ENCODE measurements around the gene BOD1.
A peak's percentile ranks its signal among the peaks of the same experiment; 100 is the strongest.

BOD1 gene

GRCh38 chr5:173616577-173617118 is at the start of gene BOD1:
Gene BOD1, minus strand, starts transcription at chr5:173616650. Its CDS starts 214 bp downstream, at chr5:173616436.
- peak within 1 kb of the TSS; percentile 83 for H3K4me3 ChIP-seq (ENCODE audit: low read depth, low read length)

- no peak overlapping the region for H3K4me3 ChIP-seq (ENCODE audit: low read depth, low read length)
These were observed 48.9 kb upstream of the BOD1 start for GRCh38 chr5:173665326-173665725.

GRCh38 chr5:173664154-173664526 is 47.7 kb upstream of the BOD1 start:
- no peak overlapping the region for H3K4me3 ChIP-seq (ENCODE audit: low read depth, low read length)

- no peak overlapping the region for H3K4me3 ChIP-seq (ENCODE audit: low read depth, low read length)
These were observed 47.1 kb upstream of the BOD1 start for GRCh38 chr5:173663352-173664153.

- H3K4me3 ChIP-seq (ENCODE audit: low read depth, low read length): no peak overlapping the region
These were observed 46.3 kb upstream of the BOD1 start for GRCh38 chr5:173662581-173663351.

GRCh38 chr5:173660481-173661280 is 44.2 kb upstream of the BOD1 start:
- no peak overlapping the region for H3K4me3 ChIP-seq (ENCODE audit: low read depth, low read length)

- no peak overlapping the region for H3K4me3 ChIP-seq (ENCODE audit: low read depth, low read length)
These were observed 43.0 kb upstream of the BOD1 start for GRCh38 chr5:173659423-173659822.

- H3K4me3 ChIP-seq (ENCODE audit: low read depth, low read length): no peak overlapping the region
These were observed 41.4 kb upstream of the BOD1 start for GRCh38 chr5:173657741-173658356.

GRCh38 chr5:173655196-173655797 is 38.8 kb upstream of the BOD1 start:
- no peak overlapping the region for H3K4me3 ChIP-seq (ENCODE audit: low read depth, low read length)

- no peak overlapping the region for H3K4me3 ChIP-seq (ENCODE audit: low read depth, low read length)
These were observed 37.5 kb upstream of the BOD1 start for GRCh38 chr5:173653822-173654523.

- no peak overlapping the region for H3K4me3 ChIP-seq (ENCODE audit: low read depth, low read length)
These were observed 31.9 kb upstream of the BOD1 start for GRCh38 chr5:173648308-173648866.

- H3K4me3 ChIP-seq (ENCODE audit: low read depth, low read length): no peak overlapping the region
These were observed 30.2 kb upstream of the BOD1 start for GRCh38 chr5:173646692-173647091.

- H3K4me3 ChIP-seq (ENCODE audit: low read depth, low read length): no peak overlapping the region
These were observed 29.6 kb upstream of the BOD1 start for GRCh38 chr5:173645890-173646574.

- no peak overlapping the region for H3K4me3 ChIP-seq (ENCODE audit: low read depth, low read length)
These were observed 29.0 kb upstream of the BOD1 start for GRCh38 chr5:173645437-173645807.

- no peak overlapping the region for H3K4me3 ChIP-seq (ENCODE audit: low read depth, low read length)
These were observed 28.4 kb upstream of the BOD1 start for GRCh38 chr5:173644673-173645436.

GRCh38 chr5:173643964-173644363 is 27.5 kb upstream of the BOD1 start:
- no peak overlapping the region for H3K4me3 ChIP-seq (ENCODE audit: low read depth, low read length)

- no peak overlapping the region for H3K4me3 ChIP-seq (ENCODE audit: low read depth, low read length)
These were observed 26.5 kb upstream of the BOD1 start for GRCh38 chr5:173642895-173643481.
